Smooth muscle cell (in vitro differentiated cells): Measurements from ENCODE around the gene PNLDC1. TPM values are rescaled to one million over a fixed set of nuclear protein-coding genes. Genes with fewer than 3 reads are reported as not detected.

Source experiments
- DNase-seq: peaks from one replicate; lab custom pipeline; 2025; ENCODE audit not compliant: unreplicated experiment; lab: John Stamatoyannopoulos, UW
- H2AFZ ChIP-seq: fragments of 200-600 bp; sonication (generic); 2 replicates; pipeline ENCODE4 v1.6.0; 2016; ENCODE audit warnings: antibody characterized with exemption, low read depth, mild to moderate bottlenecking
- H3F3A ChIP-seq: fragments of 200-600 bp; sonication (generic); 2 replicates; pipeline ENCODE4 v1.6.0; 2017; ENCODE audit warnings: antibody characterized with exemption, low read depth
- H3K27ac ChIP-seq: fragments of 200-600 bp; sonication (generic); 2 replicates; pipeline ENCODE4 v1.5.1; 2016; ENCODE audit warnings: low read depth, mild to moderate bottlenecking
- H3K27me3 ChIP-seq: fragments of 200-600 bp; sonication (generic); 2 replicates; pipeline ENCODE4 v1.6.1; 2016; ENCODE audit warnings: low read depth, mild to moderate bottlenecking
- H3K36me3 ChIP-seq: fragments of 200-600 bp; sonication (generic); 2 replicates; pipeline ENCODE4 v1.5.1; 2016; ENCODE audit warnings: low read depth
- H3K4me1 ChIP-seq: fragments of 200-600 bp; sonication (generic); 2 replicates; pipeline ENCODE4 v1.5.1; 2016; ENCODE audit warnings: low read depth
- H3K4me2 ChIP-seq: fragments of 200-600 bp; sonication (generic); 2 replicates; pipeline ENCODE4 v1.6.0; 2016; ENCODE audit warnings: mild to moderate bottlenecking
- H3K4me3 ChIP-seq: fragments of 200-600 bp; sonication (generic); 2 replicates; pipeline ENCODE4 v1.5.1; 2016; ENCODE audit warnings: mild to moderate bottlenecking
- H3K79me2 ChIP-seq: fragments of 200-600 bp; sonication (generic); 2 replicates; pipeline ENCODE4 v1.6.0; 2016; ENCODE audit warnings: low read depth, mild to moderate bottlenecking
- H3K9ac ChIP-seq: fragments of 200-600 bp; sonication (generic); 2 replicates; pipeline ENCODE4 v1.6.0; 2016; ENCODE audit warnings: low read depth
- H3K9me3 ChIP-seq: fragments of 200-600 bp; sonication (generic); replicated peaks from 2 replicates; pipeline ENCODE4 v1.5.1; 2016; ENCODE audit warnings: low read depth
- H4K20me1 ChIP-seq: fragments of 200-600 bp; sonication (generic); 2 replicates; pipeline ENCODE4 v1.6.0; 2016; ENCODE audit warnings: low read depth
- WGBS: methylation state at CpG from one replicate; pipeline ENCODE4 v1.1.7; 2016; ENCODE audit warnings: low lambda C conversion rate; 5-methylcytosine and 5-hydroxymethylcytosine counted together
- polyA plus RNA-seq: library from polyadenylated mRNA; unstranded; fragments of >200 nt; fragmentation: Nextera tagmentation; extraction: Ambion mirVana; gene quantifications from 2 replicates; pipeline ENCODE4 v1.2.1, GENCODE V29; 2016
- total RNA-seq: library from RNA; depleted of rRNA; stranded (reverse); fragments of >200 nt; gene quantifications from 2 replicates; pipeline ENCODE4 v1.2.3, GENCODE V29; 2014
- TF ChIP-seq, protein P1 (sequence below): fragments of 200-600 bp; sonication (generic); IDR thresholded peaks from 2 replicates; pipeline ENCODE4 v1.5.1; 2017; ENCODE audit warnings: borderline replicate concordance, mild to moderate bottlenecking, antibody characterized with exemption; ENCODE audit not compliant: insufficient read depth, poor library complexity, severe bottlenecking

PNLDC1 gene
- total and polyA plus RNA-seq, 2 experiments from 2014 or later: not detected

DNA sequence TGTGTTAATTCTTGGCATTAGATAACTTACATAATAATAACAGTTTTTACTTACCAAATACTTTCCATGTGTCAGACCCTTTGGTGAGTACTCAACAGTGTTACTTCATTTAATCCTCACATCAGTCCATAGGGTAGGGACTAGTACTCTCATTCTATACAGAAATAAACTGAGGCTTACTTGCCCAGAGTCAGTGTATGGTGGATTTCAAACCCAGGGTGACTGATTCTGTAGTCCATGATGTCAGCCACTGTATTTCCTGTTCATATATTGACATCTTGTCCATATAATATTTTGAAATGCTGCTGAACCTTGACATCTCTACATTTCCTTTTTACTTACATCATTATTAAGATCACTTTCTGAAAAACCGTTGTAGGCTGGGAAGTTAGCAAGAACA lies 2.5 kb upstream of the PNLDC1 start:
- H3K9me3 ChIP-seq: no peaks in the 10 kb centered on the region
- peaks cover under 1% of the 10 kb centered on the region for H3K4me1 ChIP-seq
- no peaks in the 10 kb centered on the region for H3K27me3 ChIP-seq
- TF ChIP-seq, protein P1, sequence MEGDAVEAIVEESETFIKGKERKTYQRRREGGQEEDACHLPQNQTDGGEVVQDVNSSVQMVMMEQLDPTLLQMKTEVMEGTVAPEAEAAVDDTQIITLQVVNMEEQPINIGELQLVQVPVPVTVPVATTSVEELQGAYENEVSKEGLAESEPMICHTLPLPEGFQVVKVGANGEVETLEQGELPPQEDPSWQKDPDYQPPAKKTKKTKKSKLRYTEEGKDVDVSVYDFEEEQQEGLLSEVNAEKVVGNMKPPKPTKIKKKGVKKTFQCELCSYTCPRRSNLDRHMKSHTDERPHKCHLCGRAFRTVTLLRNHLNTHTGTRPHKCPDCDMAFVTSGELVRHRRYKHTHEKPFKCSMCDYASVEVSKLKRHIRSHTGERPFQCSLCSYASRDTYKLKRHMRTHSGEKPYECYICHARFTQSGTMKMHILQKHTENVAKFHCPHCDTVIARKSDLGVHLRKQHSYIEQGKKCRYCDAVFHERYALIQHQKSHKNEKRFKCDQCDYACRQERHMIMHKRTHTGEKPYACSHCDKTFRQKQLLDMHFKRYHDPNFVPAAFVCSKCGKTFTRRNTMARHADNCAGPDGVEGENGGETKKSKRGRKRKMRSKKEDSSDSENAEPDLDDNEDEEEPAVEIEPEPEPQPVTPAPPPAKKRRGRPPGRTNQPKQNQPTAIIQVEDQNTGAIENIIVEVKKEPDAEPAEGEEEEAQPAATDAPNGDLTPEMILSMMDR: no peak
- no peak for DNase-seq
- H2AFZ ChIP-seq: no peak overlapping the region
- H3K4me2 ChIP-seq: no peak overlapping the region
- H3K36me3 ChIP-seq: peaks cover 21% of the 10 kb centered on the region
- H3K79me2 ChIP-seq: peaks cover 20% of the 10 kb centered on the region
- H3K9ac ChIP-seq: no peak overlapping the region
- peaks cover 15% of the 10 kb centered on the region for H4K20me1 ChIP-seq
- H3K4me3 ChIP-seq: no peak overlapping the region
- H3K27ac ChIP-seq: no peak overlapping the region
- H3F3A ChIP-seq: no peaks in the 10 kb centered on the region
- WGBS: 100% methylated on average over 1 of the region's 1 CpG

DNA sequence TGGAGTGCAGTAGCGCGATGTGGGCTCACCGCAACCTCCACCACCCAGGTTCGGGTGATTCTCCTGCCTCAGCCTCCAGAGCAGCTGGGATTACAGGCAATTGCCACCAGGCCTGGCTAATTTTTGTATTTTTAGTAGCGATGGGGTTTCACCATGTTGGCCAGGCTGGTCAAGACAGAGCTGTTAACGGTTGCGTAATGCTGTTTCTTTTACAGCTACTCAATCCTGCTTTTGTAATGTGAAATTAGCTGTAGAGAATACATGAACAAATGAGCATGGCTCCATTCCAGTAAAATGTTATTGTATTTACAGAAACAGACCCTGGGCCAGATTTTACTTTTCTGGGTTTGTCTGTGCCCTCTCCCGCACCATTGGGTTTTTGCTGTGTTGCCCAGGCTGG lies 1.9 kb downstream of the PNLDC1 start:
- Histone ChIP-seq H4K20me1 (no peaks in the 10 kb centered on the region), H3K9ac (no peak overlapping the region), H3K9me3 (no peaks in the 10 kb centered on the region), H3K4me3 (no peak overlapping the region), H2AFZ (no peak overlapping the region), H3K27me3 (no peaks in the 10 kb centered on the region), H3K4me2 (no peak overlapping the region), H3K79me2 (peaks cover 3% of the 10 kb centered on the region), H3F3A (no peaks in the 10 kb centered on the region), H3K36me3 (peaks cover 17% of the 10 kb centered on the region), H3K4me1 (no peaks in the 10 kb centered on the region), H3K27ac (no peak overlapping the region)
- DNase-seq: no peak
- TF ChIP-seq, protein P1: no peak
- 93% methylated on average over 8 of the region's 8 CpGs for WGBS

DNA sequence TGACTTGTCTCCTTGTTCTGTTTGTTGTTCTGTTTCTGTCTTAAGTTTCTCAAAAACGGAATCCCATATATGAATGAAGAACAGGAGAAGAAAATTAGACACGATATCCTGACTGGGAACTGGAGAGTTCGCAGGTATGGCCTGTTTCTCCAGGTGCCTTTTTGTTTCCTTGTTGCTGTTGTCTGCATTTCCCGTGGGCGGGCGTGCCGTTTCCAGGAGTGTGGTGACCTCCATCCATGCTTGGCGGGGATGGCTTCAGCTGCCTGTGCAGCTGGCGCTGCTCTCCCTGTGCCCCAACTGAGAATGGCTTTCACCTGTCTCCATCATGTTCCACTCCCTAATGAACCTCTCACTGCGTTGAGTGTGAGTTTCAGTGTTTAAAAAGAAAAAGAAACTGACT lies 4.4 kb downstream of the PNLDC1 start:
- no peaks in the 10 kb centered on the region for H3K36me3 ChIP-seq
- H4K20me1 ChIP-seq: no peaks in the 10 kb centered on the region
- H3K4me1 ChIP-seq: no peaks in the 10 kb centered on the region
- 93% methylated on average over 10 of the region's 10 CpGs for WGBS
- no peaks in the 10 kb centered on the region for H3K79me2 ChIP-seq
- no peaks in the 10 kb centered on the region for H3K9me3 ChIP-seq
- H2AFZ ChIP-seq: no peak overlapping the region
- no peak overlapping the region for H3K27ac ChIP-seq
- H3K9ac ChIP-seq: no peak overlapping the region
- H3F3A ChIP-seq: no peaks in the 10 kb centered on the region
- no peaks in the 10 kb centered on the region for H3K27me3 ChIP-seq
- DNase-seq: no peak
- H3K4me2 ChIP-seq: no peak overlapping the region
- H3K4me3 ChIP-seq: no peak overlapping the region
- TF ChIP-seq, protein P1: no peak

DNA sequence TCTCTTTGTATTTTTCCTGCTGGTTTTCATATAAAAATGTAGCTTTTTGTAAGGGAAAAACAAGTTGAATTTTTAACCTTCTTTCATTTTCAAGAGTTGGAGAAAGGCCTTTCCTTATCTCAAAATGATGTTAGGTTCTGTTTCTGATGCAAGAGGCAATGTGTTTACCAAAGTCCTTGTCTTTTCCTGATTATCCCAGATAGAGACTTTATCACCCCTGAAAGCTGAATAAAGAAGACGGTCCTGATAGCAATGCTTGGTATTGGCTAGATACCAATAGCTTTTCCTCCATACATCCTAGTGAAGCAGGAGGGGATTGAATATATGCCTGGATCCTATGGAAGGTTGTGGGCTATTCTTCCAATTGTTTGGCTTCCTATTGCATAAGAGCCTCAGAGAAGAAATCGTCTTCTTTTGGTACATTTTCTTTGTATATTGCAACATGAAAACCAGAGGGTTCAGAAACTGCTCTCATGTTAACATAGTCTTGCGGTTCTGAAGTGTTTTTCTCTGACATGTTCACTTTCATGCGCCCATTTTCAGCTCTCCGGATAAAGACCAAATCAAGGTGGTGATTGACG lies 5.5 kb downstream of the PNLDC1 start:
- Histone ChIP-seq H3K27me3 (no peaks in the 10 kb centered on the region), H3K4me1 (no peaks in the 10 kb centered on the region), H4K20me1 (no peaks in the 10 kb centered on the region), H3K9ac (no peak overlapping the region), H2AFZ (no peak overlapping the region), H3F3A (no peaks in the 10 kb centered on the region), H3K27ac (no peak overlapping the region), H3K4me3 (no peak overlapping the region), H3K4me2 (no peak overlapping the region), H3K79me2 (no peaks in the 10 kb centered on the region), H3K9me3 (no peaks in the 10 kb centered on the region), H3K36me3 (no peaks in the 10 kb centered on the region)
- no peak for DNase-seq
- TF ChIP-seq, protein P1: no peak
- 95% methylated on average over 6 of the region's 6 CpGs for WGBS
